ENCODE data around the gene POU2F1.

The POU2F1 gene

GRCh38 chr1:167471568-167471967 is 250.9 kb downstream of the POU2F1 start:
- no peak for TF ChIP-seq CTCF (conservative IDR thresholded peaks at IDR 0.05)

GRCh38 chr1:167472752-167473521 is 252.3 kb downstream of the POU2F1 start:
- no peak for TF ChIP-seq CTCF (conservative IDR thresholded peaks at IDR 0.05)
- H3K27ac ChIP-seq: no peak overlapping the region

More at GRCh38 chr1:167471568-167471967, 250.9 kb downstream of the POU2F1 start:
- no peak overlapping the region for H3K27ac ChIP-seq

- no peak for TF ChIP-seq CTCF (conservative IDR thresholded peaks at IDR 0.05)
- H3K27ac ChIP-seq: no peak overlapping the region
Measured at GRCh38 chr1:167473761-167474160, 253.1 kb downstream of the POU2F1 start.

- no peak overlapping the region for H3K27ac ChIP-seq
- no peak for TF ChIP-seq CTCF (conservative IDR thresholded peaks at IDR 0.05)
Measured at GRCh38 chr1:167474191-167474641, 253.5 kb downstream of the POU2F1 start.

GRCh38 chr1:167476061-167476460 is 255.4 kb downstream of the POU2F1 start:
- no peak for TF ChIP-seq CTCF (conservative IDR thresholded peaks at IDR 0.05)

More at GRCh38 chr1:167476061-167476460, 255.4 kb downstream of the POU2F1 start:
- H3K27ac ChIP-seq: no peak overlapping the region

All from VCaP (cell line).